SK-N-MC (cell line): ENCODE results near the gene FCER2.

Source experiments
- DNase-seq: peaks from one replicate; pipeline ENCODE4 v3.0.0-alpha.2; 2011; ENCODE audit warnings: low read depth, low spot score
- H3K27ac ChIP-seq: fragments of 200-600 bp; sonication (generic); 2 replicates; pipeline ENCODE4 v1.5.1; 2016; ENCODE audit warnings: mixed run types
- H3K36me3 ChIP-seq: fragments of 200-600 bp; sonication (generic); 2 replicates; pipeline ENCODE4 v1.6.1; 2017; ENCODE audit warnings: antibody characterized with exemption, low read length, mixed read lengths; ENCODE audit not compliant: insufficient read depth
- H3K4me3 ChIP-seq: fragments of 200-600 bp; sonication (generic); 2 replicates; pipeline ENCODE4 v1.5.1; 2016
- H3K9ac ChIP-seq: fragments of 200-600 bp; sonication (generic); 2 replicates; pipeline ENCODE4 v1.8.0; 2017; ENCODE audit warnings: mixed run types, mixed read lengths; ENCODE audit not compliant: insufficient read length
- H3K9me3 ChIP-seq: fragments of 200-600 bp; sonication (generic); 2 replicates; pipeline ENCODE4 v1.6.1; 2017; ENCODE audit warnings: low read depth, mild to moderate bottlenecking, antibody characterized with exemption, low read length, moderate library complexity, mixed read lengths
- EZH2 ChIP-seq: fragments of 200-600 bp; sonication (generic); IDR thresholded peaks from one replicate; pipeline ENCODE4 v1.6.1; 2017; ENCODE audit warnings: antibody characterized with exemption
- FOXP2 ChIP-seq: optimal IDR thresholded peaks from 2 replicates; pipeline ENCODE3; 2011; ENCODE audit warnings: mild to moderate bottlenecking, moderate library complexity; ENCODE audit not compliant: insufficient read depth; ENCODE audit errors: extremely low read length, control extremely low read depth
- POLR2AphosphoS5 ChIP-seq: IDR thresholded peaks from 2 replicates; pipeline ENCODE4 v1.6.1; 2012; ENCODE audit warnings: mild to moderate bottlenecking, low read depth, low read length, borderline replicate concordance

The FCER2 gene

GRCh38 chr19:7663706-7664105 lies 38.2 kb downstream of the FCER2 start:
- no peak overlapping the region for H3K4me3 ChIP-seq
- no peaks in the 10 kb centered on the region for H3K9me3 ChIP-seq
- TF ChIP-seq FOXP2 (no peak), EZH2 (no peak), POLR2AphosphoS5 (no peak)
- no peak overlapping the region for H3K27ac ChIP-seq
- H3K36me3 ChIP-seq, result no peaks in the 10 kb centered on the region
- no peak overlapping the region for H3K9ac ChIP-seq
- DNase-seq, result no peak

- Histone ChIP-seq H3K9me3 (no peaks in the 10 kb centered on the region), H3K27ac (no peak overlapping the region), H3K9ac (no peak overlapping the region), H3K4me3 (no peak overlapping the region), H3K36me3 (no peaks in the 10 kb centered on the region)
- no peak for DNase-seq
- TF ChIP-seq EZH2 (no peak), POLR2AphosphoS5 (no peak), FOXP2 (no peak)
These were observed 39.3 kb downstream of the FCER2 start for GRCh38 chr19:7662657-7663056.

- H3K9ac ChIP-seq, result no peak overlapping the region
These were observed 40.0 kb downstream of the FCER2 start for GRCh38 chr19:7661744-7662538.

DNA sequence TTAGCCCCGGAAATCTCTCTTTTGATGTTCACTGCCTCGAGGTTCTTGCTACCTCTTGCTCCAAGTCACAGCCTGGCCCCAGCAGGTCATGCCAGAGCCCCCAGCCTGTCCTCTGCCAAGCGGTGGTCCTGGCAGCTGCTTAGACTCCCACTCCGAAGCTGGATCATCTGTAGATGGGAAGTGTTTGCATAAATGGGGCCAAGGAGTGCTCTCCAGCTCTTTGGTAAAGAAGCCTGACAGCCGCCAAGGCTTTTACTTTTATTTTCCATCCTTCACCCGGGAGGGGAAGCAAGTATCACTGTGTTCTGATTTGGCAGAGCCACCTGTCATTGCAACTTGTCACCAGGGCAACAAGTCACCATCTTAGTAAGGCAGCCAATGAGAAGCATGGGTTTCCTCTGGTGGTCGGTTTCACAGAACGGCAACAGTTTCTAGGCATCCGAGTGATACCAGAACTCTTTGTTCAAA lies 43.7 kb downstream of the FCER2 start:
- TF ChIP-seq EZH2, result no peak
- no peak for TF ChIP-seq POLR2AphosphoS5
- no peak for TF ChIP-seq FOXP2
- no peaks in the 10 kb centered on the region for H3K9me3 ChIP-seq
- no peak overlapping the region for H3K9ac ChIP-seq
- no peak overlapping the region for H3K27ac ChIP-seq
- H3K4me3 ChIP-seq, result no peak overlapping the region
- DNase-seq, result no peak
- H3K36me3 ChIP-seq, result no peaks in the 10 kb centered on the region

More at GRCh38 chr19:7661744-7662538, 40.0 kb downstream of the FCER2 start:
- no peak for TF ChIP-seq EZH2
- no peak for TF ChIP-seq POLR2AphosphoS5
- no peak for TF ChIP-seq FOXP2
- Histone ChIP-seq H3K27ac (no peak overlapping the region), H3K4me3 (no peak overlapping the region), H3K9me3 (no peaks in the 10 kb centered on the region), H3K36me3 (no peaks in the 10 kb centered on the region)
- DNase-seq, result no peak

DNA sequence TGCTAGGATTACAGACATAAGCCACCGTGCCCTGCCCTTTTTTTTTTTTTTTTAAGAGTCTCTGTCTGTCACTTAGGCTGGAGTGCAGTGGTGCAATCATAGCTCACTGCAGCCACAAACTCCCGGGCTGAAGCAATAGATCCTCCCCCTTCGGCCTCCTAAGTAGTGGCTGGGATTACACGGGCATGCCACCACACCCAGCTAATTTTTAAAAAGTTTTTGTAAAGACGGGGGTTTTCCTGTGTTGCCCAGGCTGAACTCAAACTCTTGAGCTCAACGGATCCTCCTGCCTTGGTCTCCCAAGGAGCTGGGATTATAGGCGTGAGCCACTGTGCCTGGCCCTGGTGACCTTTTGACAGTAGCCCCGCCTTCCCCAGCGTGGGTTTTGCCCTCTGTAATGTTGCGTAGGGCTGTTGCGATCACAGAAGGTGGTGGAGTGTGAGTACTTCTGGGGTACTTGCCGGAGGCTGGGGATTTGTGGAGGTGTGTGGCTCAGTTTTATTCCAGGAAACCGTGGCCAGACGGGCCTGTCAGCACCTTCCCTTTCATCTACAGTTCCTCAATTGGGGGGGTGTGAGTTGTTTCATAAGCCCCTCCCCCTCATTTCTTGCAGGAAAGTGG lies 44.7 kb downstream of the FCER2 start:
- DNase-seq, result no peak
- TF ChIP-seq EZH2, result no peak
- H3K27ac ChIP-seq, result no peak overlapping the region

GRCh38 chr19:7655581-7655980 lies 46.4 kb downstream of the FCER2 start:
- TF ChIP-seq POLR2AphosphoS5, result no peak
- H3K36me3 ChIP-seq, result no peaks in the 10 kb centered on the region
- H3K4me3 ChIP-seq, result no peak overlapping the region
- H3K9me3 ChIP-seq, result no peaks in the 10 kb centered on the region
- H3K9ac ChIP-seq, result no peak overlapping the region
- H3K27ac ChIP-seq, result no peak overlapping the region
- DNase-seq, result no peak

More for the DNA sequence above, 44.7 kb downstream of the FCER2 start:
- Histone ChIP-seq H3K36me3 (no peaks in the 10 kb centered on the region), H3K4me3 (no peak overlapping the region), H3K9me3 (no peaks in the 10 kb centered on the region), H3K9ac (no peak overlapping the region)

DNA sequence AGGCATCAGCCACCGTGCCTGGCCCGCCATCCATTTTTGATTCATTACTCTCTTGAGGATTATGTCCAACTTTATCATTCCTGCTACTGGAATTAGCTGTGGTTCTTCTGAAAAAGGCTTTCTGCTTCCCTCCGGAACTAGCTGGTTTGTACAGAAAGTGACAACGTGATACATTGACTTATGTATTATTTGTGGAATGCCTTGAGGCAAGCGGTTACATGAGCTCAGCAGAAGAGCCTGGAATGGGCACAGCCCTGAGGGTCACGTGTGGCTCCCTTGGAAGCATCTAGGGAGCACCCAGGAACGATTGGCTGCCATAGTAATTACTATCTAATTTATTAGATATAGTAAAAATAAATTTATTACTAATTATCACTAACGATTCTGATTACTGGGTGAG lies 47.5 kb downstream of the FCER2 start:
- Histone ChIP-seq H3K9ac (no peak overlapping the region), H3K36me3 (no peaks in the 10 kb centered on the region), H3K27ac (no peak overlapping the region), H3K4me3 (no peak overlapping the region), H3K9me3 (no peaks in the 10 kb centered on the region)
- peak; percentile 47 for DNase-seq
- TF ChIP-seq FOXP2 (no peak), POLR2AphosphoS5 (no peak), EZH2 (no peak)

DNA sequence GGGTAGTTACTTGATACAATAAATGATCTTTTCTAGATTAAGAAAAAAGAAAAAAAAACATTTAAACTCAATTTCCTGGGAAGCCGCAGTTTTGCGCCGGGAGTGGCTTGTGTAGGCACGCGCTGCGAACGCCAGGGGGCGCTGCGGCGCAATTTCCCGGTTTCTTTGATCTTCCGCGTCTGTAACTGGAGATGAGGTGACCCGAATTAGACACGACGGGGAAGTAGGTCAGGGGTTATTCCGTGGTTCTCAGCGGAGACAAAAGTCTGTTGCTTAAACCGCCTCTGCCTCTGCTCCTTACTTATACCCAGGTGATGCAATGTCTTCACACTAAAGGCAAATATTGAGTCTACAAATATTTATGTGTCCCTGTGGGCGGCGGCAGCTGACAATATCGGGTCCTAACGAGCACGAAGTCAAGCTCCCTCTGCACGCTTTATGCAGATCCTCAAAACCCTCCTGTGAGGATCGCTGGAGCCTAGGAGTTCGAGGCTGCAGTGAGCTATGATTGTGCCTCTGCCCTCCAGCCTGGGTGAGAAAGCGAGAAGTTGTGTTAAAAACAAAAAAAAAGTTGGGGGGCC lies 49.8 kb downstream of the FCER2 start:
- Histone ChIP-seq H3K4me3 (peak overlapping the region; percentile 71), H3K9ac (no peak overlapping the region), H3K9me3 (no peaks in the 10 kb centered on the region), H3K36me3 (no peaks in the 10 kb centered on the region), H3K27ac (no peak overlapping the region)
- no peak for DNase-seq
- no peak for TF ChIP-seq FOXP2
- TF ChIP-seq POLR2AphosphoS5, result no peak
- no peak for TF ChIP-seq EZH2
